ENCODE results near the gene TUT1.

- no peak for TF ChIP-seq CTCF (IDR thresholded peaks at IDR 0.05)
- TF ChIP-seq POLR2A (IDR thresholded peaks at IDR 0.05) = no peak
Observed at GRCh38 chr11:62532096-62532495, 59.2 kb downstream of the TUT1 start.

Data from prostate gland (tissue), 2 donors.